K562 (cell line): ENCODE data around the gene ZNF234. TPM values are rescaled to one million over a fixed set of nuclear protein-coding genes. Genes with fewer than 3 reads are reported as not detected.

Source experiments
- ATAC-seq: fragments of 200-7000 bp; cut with Tn5 transposase; 3 replicates; pipeline ENCODE4 v1.9.1; 2020; ENCODE audit warnings: moderate library complexity
- BruUV-seq: library from RNA; stranded (reverse); fragments of 400-500 nt; replicated peaks from 2 replicates; lab custom pipeline; 2021; lab: Mats Ljungman, UMichigan
- CTCF ChIA-PET: fragments of 300-600 bp; formaldehyde crosslinking; extraction: SDS; loops from one replicate; lab custom pipeline; 2021; ENCODE audit warnings: low intra/inter-chr PET ratio; lab: Yijun Ruan, JAX
- POLR2A ChIA-PET: fragments of 300-600, 350-650 bp; sonication (Branson Sonifier 250); formaldehyde crosslinking; extraction: SDS; loops from one replicate; lab custom pipeline; 2021; ENCODE audit warnings: antibody characterized with exemption, inconsistent platforms; lab: Yijun Ruan, JAX
- DNase-seq, 4 experiments: peaks; one replicate each; pipeline versions ENCODE4 v3.0.0 to v3.0.0-alpha.2; 2011 to 2018; ENCODE audit warnings: low spot score in 3 of 4, mixed read lengths in 3 of 4; ENCODE audit errors: extremely low read depth in 1 of 4
- FAIRE-seq: peaks from 2 replicates; lab custom pipeline; 2011; peaks lifted over from hg19 to GRCh38; lab: Jason Lieb, UNC
- H2AFZ ChIP-seq: 2 replicates; pipeline ENCODE4 v1.6.0; 2011; ENCODE audit warnings: low read depth, low read length, control low read depth, inconsistent platforms
- H3K27ac ChIP-seq: fragments of 200-600 bp; 3 replicates; pipeline ENCODE4 v1.8.0; 2011; ENCODE audit warnings: low read depth, mild to moderate bottlenecking, control low read depth, inconsistent platforms, low read length, moderate library complexity, mixed read lengths; ENCODE audit errors: extremely low read depth
- H3K27me3 ChIP-seq, 2 experiments: fragments of 300-600 bp in 1 of 2; 2 replicates in 1 of 2; 3 replicates in 1 of 2; pipeline versions ENCODE4 v1.6.0 to v1.8.0; 2011; ENCODE audit warnings: inconsistent platforms in 2 of 2, low read length in 2 of 2, mild to moderate bottlenecking in 1 of 2, mixed read lengths in 1 of 2, moderate library complexity in 1 of 2; ENCODE audit not compliant: control insufficient read depth in 2 of 2, insufficient read depth in 2 of 2
- H3K36me3 ChIP-seq: fragments of 300-600 bp; 3 replicates; pipeline ENCODE4 v1.8.0; 2011; ENCODE audit warnings: mild to moderate bottlenecking, low read length, inconsistent platforms; ENCODE audit not compliant: control insufficient read depth, insufficient read depth
- H3K4me1 ChIP-seq, 2 experiments: fragments of 200-600 bp in 1 of 2; replicated peaks in 1 of 2; 2 replicates in 1 of 2; 3 replicates in 1 of 2; pipeline versions ENCODE4 v1.5.1 to v1.8.0; 2011; ENCODE audit warnings: inconsistent platforms in 2 of 2, low read length in 2 of 2, mild to moderate bottlenecking in 1 of 2, mixed read lengths in 1 of 2, moderate library complexity in 1 of 2; ENCODE audit not compliant: control insufficient read depth in 2 of 2, insufficient read depth in 2 of 2
- H3K4me2 ChIP-seq: 2 replicates; pipeline ENCODE4 v1.6.1; 2011; ENCODE audit warnings: low read length, control low read depth, inconsistent platforms, mixed read lengths; ENCODE audit not compliant: insufficient read depth
- H3K4me3 ChIP-seq: fragments of 200-600 bp; sonication (generic), shearing (Covaris generic); 2 replicates; pipeline ENCODE4 v1.5.1; 2016; ENCODE audit warnings: control low read depth, inconsistent platforms
- H3K79me2 ChIP-seq: fragments of 200-600 bp; 3 replicates; pipeline ENCODE4 v1.8.0; 2011; ENCODE audit warnings: low read length, inconsistent platforms; ENCODE audit not compliant: control insufficient read depth, insufficient read depth
- H3K9ac ChIP-seq, 2 experiments: 2 replicates each; pipeline versions ENCODE4 v1.6.0 to v1.6.1; 2011; ENCODE audit warnings: low read depth in 2 of 2, low read length in 2 of 2, control low read depth in 1 of 2, inconsistent platforms in 1 of 2, mild to moderate bottlenecking in 1 of 2, mixed read lengths in 1 of 2; ENCODE audit not compliant: insufficient read depth in 1 of 2
- H3K9me1 ChIP-seq: one replicate; pipeline ENCODE4 v1.6.0; 2011; ENCODE audit warnings: inconsistent platforms, mild to moderate bottlenecking, low read length, moderate library complexity; ENCODE audit not compliant: control insufficient read depth, insufficient read depth
- H3K9me3 ChIP-seq: replicated peaks from 2 replicates; pipeline ENCODE4 v1.5.1; 2011; ENCODE audit warnings: low read depth, low read length, inconsistent platforms; ENCODE audit not compliant: control insufficient read depth, insufficient read depth
- H4K20me1 ChIP-seq: replicated peaks from 2 replicates; pipeline ENCODE4 v1.6.1; 2011; ENCODE audit warnings: low read length, inconsistent platforms, mixed read lengths; ENCODE audit not compliant: control insufficient read depth, insufficient read depth
- ATF7 ChIP-seq: fragments of 450-650 bp; IDR thresholded peaks from 2 replicates; pipeline ENCODE4 v1.7.1; 2014; ENCODE audit warnings: mild to moderate bottlenecking, moderate library complexity
- ETV5 ChIP-seq: sonication (generic); formaldehyde crosslinking; IDR thresholded peaks from 2 replicates; pipeline ENCODE4 v1.4.0; 2020; ENCODE audit warnings: low read depth, mild to moderate bottlenecking, missing genetic modification reagents
- KDM4B ChIP-seq, 2 experiments: fragments of 450-650 bp in 1 of 2; sonication (generic) in 1 of 2; IDR thresholded peaks; 2 replicates each; pipeline ENCODE4 v1.6.1; 2016 to 2017; ENCODE audit warnings: borderline replicate concordance in 2 of 2, antibody characterized with exemption in 1 of 2, low read depth in 1 of 2, mild to moderate bottlenecking in 1 of 2
- REST ChIP-seq, 2 experiments: fragments of 450-650 bp; formaldehyde crosslinking in 1 of 2; IDR thresholded peaks; 2 replicates each; pipeline versions ENCODE4 v1.4.0 to v1.6.1; 2014 to 2020; ENCODE audit warnings: mild to moderate bottlenecking in 2 of 2, borderline replicate concordance in 1 of 2, low read depth in 1 of 2
- RFX1 ChIP-seq: fragments of 450-650 bp; IDR thresholded peaks from 2 replicates; pipeline ENCODE4 v1.6.1; 2016; ENCODE audit warnings: mild to moderate bottlenecking, moderate library complexity
- TRIM25 ChIP-seq: fragments of 450-650 bp; IDR thresholded peaks from 2 replicates; pipeline ENCODE4 v1.7.0; 2016; ENCODE audit warnings: borderline replicate concordance
- ZBTB33 ChIP-seq: sonication (generic); formaldehyde crosslinking; IDR thresholded peaks from 2 replicates; pipeline ENCODE4 v1.8.1; 2023; ENCODE audit warnings: mild to moderate bottlenecking, missing genetic modification reagents
- ZNF785 ChIP-seq: fragments of 250-450 bp; sonication (Bioruptor Pico); IDR thresholded peaks from 2 replicates; pipeline ENCODE4 v1.4.0; 2020; ENCODE audit warnings: mild to moderate bottlenecking
- WGBS: fragments of 100-300 bp; shearing (Covaris generic); methylation state at CpG from one replicate; pipeline ENCODE4 v1.1.6; 2016; ENCODE audit warnings: low coverage, mixed read lengths; ENCODE audit not compliant: insufficient coverage; ENCODE audit errors: missing lambda C conversion rate; 5-methylcytosine and 5-hydroxymethylcytosine counted together
- in situ Hi-C: fragments of 300-500 bp; cut with MboI; formaldehyde crosslinking; loops from 4 replicates; pipeline ENCODE4 v1.15.0; 2018; ENCODE audit warnings: inconsistent platforms, mixed read lengths
- intact Hi-C: fragments of 100-400 bp; cut with micrococcal nuclease; formaldehyde crosslinking; loops from 2 replicates; pipeline ENCODE4 v1.14.2; 2022
- polyA plus RNA-seq, 8 experiments: library from polyadenylated mRNA; depleted of rRNA in 4 of 8; stranded (reverse) in 5 of 8; unstranded in 3 of 8; fragments of >200 nt; fragmentation: Nextera tagmentation in 2 of 8; fragmentation: Illumina TruSeq in 1 of 8; extraction: Ambion mirVana in 2 of 8; extraction: Trizol in 1 of 8; gene quantifications; 2 replicates each; pipeline versions ENCODE4 v1.2.1 to v1.2.3, GENCODE V29; 2011 to 2014; ENCODE audit warnings: inconsistent platforms in 1 of 8, missing spikeins in 1 of 8
- total RNA-seq, 7 experiments: library from RNA; depleted of rRNA in 6 of 7; stranded (reverse); fragments of >200 nt in 6 of 7; fragmentation: Illumina TruSeq in 2 of 7; extraction: Trizol in 2 of 7; gene quantifications; 2 replicates each; pipeline versions ENCODE4 v1.2.1 to v1.2.3, GENCODE V29; 2011 to 2021; ENCODE audit warnings: low replicate concordance in 1 of 7

ZNF234 gene
- total and polyA plus RNA-seq, 9 of the 15 experiments (the other 6 are each of a cell fraction or from before 2014, with no cell fraction given): 0.82 to 2.9 (median 1.5) TPM

GRCh38 chr19:44113138-44113783 lies 28.1 kb upstream of the ZNF234 start, which contains the start of gene ZNF225:
ZNF225 (plus strand) TSS chr19:44113399; CDS start chr19:44115828, 2,429 bp downstream.
- CTCF ChIA-PET: no interaction called here
- in situ Hi-C loops: no loop called here
- TF ChIP-seq RFX1 (no peak), ATF7 (peak; percentile 79), ZBTB33 (CRISPR knock-in tag) (peak; percentile 40; the same call in 1 of the 2 replicates), KDM4B (IDR thresholded peaks at IDR 0.05; ENCODE audit: borderline replicate concordance in 2 of 2, low read depth in 1 of 2) (peak in 1 of 2 experiments; percentile 55; a peak in 1 of 4 replicates), ETV5 (CRISPR knock-in tag) (peak; percentile 68; the same call in 1 of the 2 replicates), REST (IDR thresholded peaks at IDR 0.05; ENCODE audit: borderline replicate concordance) (no peak), REST (CRISPR knock-in tag; IDR thresholded peaks at IDR 0.05; ENCODE audit: low read depth) (no peak), ZNF785 (CRISPR knock-in tag) (no peak), TRIM25 (no peak)

More at GRCh38 chr19:44113138-44113783, 28.1 kb upstream of the ZNF234 start, which contains the start of gene ZNF225:
- no peaks in the 10 kb centered on the region for H3K9me1 ChIP-seq
- H3K36me3 ChIP-seq: no peaks in the 10 kb centered on the region; the same call in 2 of the 3 replicates
- POLR2A ChIA-PET: interaction anchor here (0.6 to 1.3 kb wide), 6 partner anchors 11 to 192 kb away, joined by 3 to 5 read pairs (median 4); partner anchors contain the start of genes ZNF221, ZNF224 and ZNF235
- ATAC-seq: peak; percentile 99
- H3K9me3 ChIP-seq: peaks cover 5% of the 10 kb centered on the region
- peak within 1 kb of the TSS; percentile 72 for H3K27ac ChIP-seq
- peak within 1 kb of the TSS; percentile 91 to 95 for H3K9ac ChIP-seq
- 0 out of 3 replicates have a peak, but pooled peaks cover 2% of the 10 kb centered on the region for H3K79me2 ChIP-seq
- no peaks in the 10 kb centered on the region; a peak in 2 of 5 replicates for H3K4me1 ChIP-seq
- DNase-seq: peak; percentile 90 to 98 (median 91)
- peak within 1 kb of the TSS; percentile 92 for H2AFZ ChIP-seq
- no peaks in the 10 kb centered on the region for H3K27me3 ChIP-seq
- 1% methylated on average over 42 of the region's 44 CpGs for WGBS
- H3K4me3 ChIP-seq: peak within 1 kb of the TSS; percentile 91
- no TSS peak for BruUV-seq
- peak within 1 kb of the TSS; percentile 87 for H3K4me2 ChIP-seq
- FAIRE-seq: peak; percentile 98
- intact Hi-C loops: loop anchor here (1.0 to 10.0 kb wide), 2 partner anchors 19 to 108 kb away; partner anchors contain the start of genes ZNF224 and ZNF230
- H4K20me1 ChIP-seq: no peaks in the 10 kb centered on the region
